Liver (tissue), 3 donors: ENCODE measurements around the gene KRTAP4-9.

Source experiments
- ATF3 ChIP-seq: IDR thresholded peaks from 2 replicates; pipeline ENCODE4 v1.6.1; 2016; ENCODE audit warnings: antibody characterized with exemption
- EGR1 ChIP-seq, 2 donors: IDR thresholded peaks; 2 replicates each; pipeline ENCODE4 v1.6.1; 2016 to 2018; ENCODE audit warnings: antibody characterized with exemption in 2 of 2, low read depth in 2 of 2
- RAD21 ChIP-seq, 2 donors: IDR thresholded peaks; 2 replicates each; pipeline ENCODE4 v1.6.1; 2016; ENCODE audit warnings: antibody characterized with exemption in 2 of 2, mild to moderate bottlenecking in 2 of 2
- REST ChIP-seq: IDR thresholded peaks from 2 replicates; pipeline ENCODE4 v1.6.1; 2016; ENCODE audit warnings: antibody characterized with exemption, mild to moderate bottlenecking
- RXRA ChIP-seq, 2 donors: IDR thresholded peaks; 2 replicates each; pipeline ENCODE4 v1.6.1; 2017 to 2018; ENCODE audit warnings: antibody characterized with exemption in 2 of 2, mild to moderate bottlenecking in 1 of 2
- SP1 ChIP-seq: IDR thresholded peaks from 2 replicates; pipeline ENCODE4 v1.6.1; 2018; ENCODE audit warnings: antibody characterized with exemption, mild to moderate bottlenecking
- YY1 ChIP-seq: IDR thresholded peaks from 2 replicates; pipeline ENCODE4 v1.6.1; 2016; ENCODE audit warnings: antibody characterized with exemption, mild to moderate bottlenecking
- TF ChIP-seq, protein P1 (sequence below): fragments of 150-350 bp; IDR thresholded peaks from 2 replicates; pipeline ENCODE4 v1.5.1; 2017; ENCODE audit warnings: improper control_type of control experiment, low read depth, low read length; ENCODE audit not compliant: missing input control
- donor health status: healthy.
- donor health status: healthy.

DNA sequence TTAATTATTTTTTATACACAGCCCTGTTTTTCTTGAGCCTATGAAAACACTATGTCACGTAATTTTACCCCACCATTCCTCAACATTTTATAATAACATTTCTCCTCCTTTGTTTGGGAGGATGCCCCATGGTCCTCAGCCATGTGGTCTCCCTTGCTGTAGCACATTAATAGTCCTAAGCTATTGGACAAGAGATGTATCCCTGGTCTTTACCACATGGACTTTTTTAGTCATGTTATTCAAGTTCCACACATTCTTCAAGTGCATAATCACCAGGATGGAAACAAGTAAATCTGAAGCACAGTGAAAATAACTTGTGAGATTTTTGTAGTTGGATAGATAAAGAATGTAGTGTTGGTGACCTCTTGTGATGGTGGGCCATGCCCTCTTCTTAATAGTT is 43.2 kb upstream of the KRTAP4-9 start:
- TF ChIP-seq, protein P1, sequence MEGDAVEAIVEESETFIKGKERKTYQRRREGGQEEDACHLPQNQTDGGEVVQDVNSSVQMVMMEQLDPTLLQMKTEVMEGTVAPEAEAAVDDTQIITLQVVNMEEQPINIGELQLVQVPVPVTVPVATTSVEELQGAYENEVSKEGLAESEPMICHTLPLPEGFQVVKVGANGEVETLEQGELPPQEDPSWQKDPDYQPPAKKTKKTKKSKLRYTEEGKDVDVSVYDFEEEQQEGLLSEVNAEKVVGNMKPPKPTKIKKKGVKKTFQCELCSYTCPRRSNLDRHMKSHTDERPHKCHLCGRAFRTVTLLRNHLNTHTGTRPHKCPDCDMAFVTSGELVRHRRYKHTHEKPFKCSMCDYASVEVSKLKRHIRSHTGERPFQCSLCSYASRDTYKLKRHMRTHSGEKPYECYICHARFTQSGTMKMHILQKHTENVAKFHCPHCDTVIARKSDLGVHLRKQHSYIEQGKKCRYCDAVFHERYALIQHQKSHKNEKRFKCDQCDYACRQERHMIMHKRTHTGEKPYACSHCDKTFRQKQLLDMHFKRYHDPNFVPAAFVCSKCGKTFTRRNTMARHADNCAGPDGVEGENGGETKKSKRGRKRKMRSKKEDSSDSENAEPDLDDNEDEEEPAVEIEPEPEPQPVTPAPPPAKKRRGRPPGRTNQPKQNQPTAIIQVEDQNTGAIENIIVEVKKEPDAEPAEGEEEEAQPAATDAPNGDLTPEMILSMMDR: no peak
- no peak for TF ChIP-seq RAD21 (IDR thresholded peaks at IDR 0.05)
- no peak for TF ChIP-seq RXRA (IDR thresholded peaks at IDR 0.05)
- no peak for TF ChIP-seq EGR1 (IDR thresholded peaks at IDR 0.05; ENCODE audit: low read depth in 2 of 2)
- no peak for TF ChIP-seq REST
- TF ChIP-seq SP1: no peak
- no peak for TF ChIP-seq YY1
- TF ChIP-seq ATF3: no peak
